HG03097 (cell line): Measurements from ENCODE around the gene BICRA.
"Not testable (repeated sequence)": the region's sequence is repeated elsewhere in the genome, so short reads cannot be mapped to it uniquely, and the experiment has no call there.

Source experiments
- ATAC-seq: cut with Tn5 transposase; IDR thresholded peaks from one replicate; pipeline ENCODE4 v1.9.1; 2021; ENCODE audit not compliant: unreplicated experiment, low FRiP score

Gene BICRA

GRCh38 chr19:47608969-47609905, at the start of gene BICRA:
Gene BICRA, plus strand, starts transcription at chr19:47609134. Its CDS starts 64,441 bp downstream, at chr19:47673575.
- ATAC-seq = peak; percentile 43

DNA sequence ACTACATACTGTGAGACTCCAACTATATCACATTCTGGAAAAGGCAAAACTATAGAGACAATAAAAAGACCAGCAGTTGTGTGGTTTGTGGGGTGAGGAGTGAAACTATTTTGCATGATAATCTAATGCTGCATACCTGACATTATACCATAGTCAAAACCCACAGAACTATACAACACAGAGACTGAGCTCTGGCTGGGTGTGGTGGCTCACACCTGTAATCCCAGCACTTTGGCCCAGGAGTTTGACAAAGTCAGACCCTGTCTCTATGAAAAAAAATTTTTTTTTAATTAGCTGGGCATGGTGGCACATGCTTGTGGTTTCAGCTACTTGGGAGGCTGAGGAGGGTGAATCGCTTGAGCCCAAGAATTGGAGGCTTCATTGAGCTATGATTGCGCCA, 47.9 kb upstream of the BICRA start:
- ATAC-seq = no peak

DNA sequence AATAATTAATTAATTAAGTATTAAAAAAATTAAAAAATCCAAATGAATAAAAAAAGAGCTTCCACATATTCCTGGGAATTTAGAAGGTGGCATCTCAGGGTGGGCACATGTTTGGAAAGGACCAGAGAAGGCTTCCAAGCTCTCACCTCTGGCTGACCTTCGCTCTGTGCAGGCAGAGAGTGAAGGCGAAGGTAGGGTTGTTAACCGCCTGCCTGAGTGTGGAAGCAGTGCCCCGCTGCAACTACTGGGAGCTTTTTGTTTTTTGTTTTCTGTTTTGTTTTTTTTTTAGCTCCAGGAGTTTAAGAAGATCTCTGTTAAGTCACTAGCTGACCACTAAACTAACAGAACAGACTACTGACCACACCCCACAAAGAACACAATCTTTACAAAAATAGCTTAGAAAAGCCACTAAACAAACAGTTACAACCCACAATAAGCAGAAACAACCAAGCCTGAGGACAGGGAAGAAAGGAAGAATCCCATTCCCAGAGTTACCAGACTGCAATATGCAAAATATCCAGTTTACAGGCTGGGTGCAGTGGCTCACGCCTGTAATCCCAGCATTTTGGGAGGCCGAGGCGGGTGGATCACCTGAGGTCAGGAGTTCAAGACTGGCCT, 47.4 kb upstream of the BICRA start:
- ATAC-seq = no peak

DNA sequence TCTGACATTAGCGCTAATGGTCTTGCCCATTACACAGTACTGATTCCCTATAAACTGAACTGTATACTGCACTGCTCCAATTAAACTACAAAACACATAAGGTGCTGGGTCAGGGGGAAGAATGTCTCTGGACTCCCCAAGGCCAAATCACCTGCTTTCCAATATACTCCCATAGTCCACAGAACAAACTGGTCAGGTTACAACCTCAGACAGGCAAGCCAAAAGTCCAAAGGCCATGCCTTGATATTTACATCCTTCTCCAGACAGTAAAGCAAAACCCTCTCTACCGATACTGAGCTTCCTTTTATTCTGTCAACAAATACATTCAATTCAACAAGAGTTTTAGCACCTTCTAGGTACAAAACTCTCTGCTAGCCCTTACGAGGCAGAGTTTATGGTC, 44.9 kb upstream of the BICRA start:
- no peak for ATAC-seq

- ATAC-seq = no peak
Measured at GRCh38 chr19:47569331-47569730, 39.6 kb upstream of the BICRA start.

DNA sequence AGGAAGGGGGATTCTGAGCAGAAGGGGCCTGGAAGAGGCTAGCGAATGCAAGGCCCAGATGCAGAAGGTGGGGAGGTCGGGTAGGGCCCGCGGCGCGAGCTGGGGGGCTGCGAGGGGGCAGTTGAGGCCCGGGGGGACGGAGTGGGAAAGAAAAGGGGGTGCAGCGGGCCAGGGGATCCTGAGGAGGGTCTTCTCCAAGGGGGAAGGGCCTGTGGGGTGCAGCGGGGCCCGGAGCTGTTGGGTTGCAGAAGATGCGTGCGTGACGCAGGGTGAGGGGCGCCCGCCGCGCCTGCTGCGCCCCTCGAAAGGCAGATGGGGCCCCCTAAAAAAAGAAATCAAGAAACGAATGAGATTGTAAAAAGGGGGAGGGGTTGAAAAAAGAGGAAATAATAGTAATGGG, 36.3 kb upstream of the BICRA start:
- ATAC-seq = no peak

- ATAC-seq = no peak
Measured at GRCh38 chr19:47573071-47574026, 35.6 kb upstream of the BICRA start, which contains the start of gene ZNF541. Gene ZNF541, minus strand, starts transcription at chr19:47573148. Its CDS starts 17,292 bp downstream, at chr19:47555856.

- no peak for ATAC-seq
Measured at GRCh38 chr19:47580397-47580796, 28.5 kb upstream of the BICRA start.

- ATAC-seq = no peak
Measured at GRCh38 chr19:47581605-47582319, 27.2 kb upstream of the BICRA start.

GRCh38 chr19:47582320-47582909, 26.5 kb upstream of the BICRA start:
- no peak for ATAC-seq

- not testable (repeated sequence) for ATAC-seq
Measured at GRCh38 chr19:47583161-47583560, 25.8 kb upstream of the BICRA start.

DNA sequence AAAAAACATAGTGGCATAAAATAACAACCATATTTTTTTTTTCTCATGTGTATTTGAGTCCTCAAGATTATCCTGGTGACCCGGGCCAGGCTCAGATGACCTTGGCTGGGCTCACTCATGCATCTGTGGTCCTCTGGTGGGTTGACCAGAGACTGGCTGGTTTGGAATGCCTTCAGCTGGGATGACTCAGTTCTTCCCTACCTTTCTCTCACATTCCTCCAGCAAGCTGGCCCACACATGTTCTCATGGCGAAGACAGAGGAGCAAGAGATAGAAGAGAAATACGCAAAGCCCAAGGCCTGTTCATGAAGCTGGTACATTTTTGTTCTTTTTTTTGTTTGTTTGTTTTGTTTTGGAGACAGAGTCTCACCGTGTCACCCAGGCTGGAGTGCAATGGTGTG, 21.6 kb upstream of the BICRA start:
- ATAC-seq = no peak

- no peak for ATAC-seq
Measured at GRCh38 chr19:47589824-47590223, 19.1 kb upstream of the BICRA start.

- no peak for ATAC-seq
Measured at GRCh38 chr19:47593860-47594259, 15.1 kb upstream of the BICRA start.

- no peak for ATAC-seq
Measured at GRCh38 chr19:47595944-47596343, 13.0 kb upstream of the BICRA start.

DNA sequence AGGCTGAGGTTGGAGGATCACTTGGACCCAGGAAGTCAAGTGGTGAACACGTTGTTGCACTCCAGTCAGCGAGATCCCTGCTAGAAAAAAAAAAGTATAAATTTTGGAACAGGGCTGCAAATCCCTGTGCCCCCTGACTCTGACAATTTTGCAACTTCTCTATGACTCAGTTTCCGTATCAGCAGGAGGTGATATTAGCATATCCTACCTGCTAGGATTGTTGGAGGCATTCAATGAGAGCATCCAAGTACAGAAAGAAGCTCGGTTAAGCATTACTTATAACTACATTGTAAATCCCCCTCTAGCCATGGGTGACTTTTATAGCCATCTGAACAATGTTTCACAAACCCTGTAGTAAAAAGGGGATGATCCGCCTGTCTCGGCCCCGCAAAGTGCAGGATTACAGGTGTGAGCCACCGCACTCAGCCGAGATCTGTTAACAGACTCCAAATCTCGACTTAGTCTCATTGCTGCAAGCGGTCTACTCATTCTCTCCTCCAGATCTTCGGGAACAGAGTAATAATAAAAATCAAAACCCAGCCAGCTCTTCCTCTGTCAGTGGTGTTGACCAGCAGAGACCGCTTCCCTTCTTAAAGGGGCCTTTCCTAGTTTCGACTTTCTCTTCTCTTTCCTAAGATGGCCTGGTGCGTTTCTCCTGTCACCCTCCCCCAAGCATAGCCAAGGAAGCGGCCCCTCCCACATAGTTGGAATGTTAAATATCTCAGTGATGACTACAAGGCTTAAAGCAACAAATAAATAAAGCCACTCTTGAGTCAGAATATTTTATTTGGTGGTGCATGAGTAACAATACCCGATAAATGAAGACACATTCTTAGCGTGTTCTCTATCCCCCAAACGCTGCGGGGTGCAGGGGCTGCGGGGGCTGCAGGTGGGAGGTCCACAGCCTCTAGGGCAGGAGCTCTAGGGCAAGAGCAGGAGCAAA, 10.3 kb upstream of the BICRA start:
- ATAC-seq = no peak

DNA sequence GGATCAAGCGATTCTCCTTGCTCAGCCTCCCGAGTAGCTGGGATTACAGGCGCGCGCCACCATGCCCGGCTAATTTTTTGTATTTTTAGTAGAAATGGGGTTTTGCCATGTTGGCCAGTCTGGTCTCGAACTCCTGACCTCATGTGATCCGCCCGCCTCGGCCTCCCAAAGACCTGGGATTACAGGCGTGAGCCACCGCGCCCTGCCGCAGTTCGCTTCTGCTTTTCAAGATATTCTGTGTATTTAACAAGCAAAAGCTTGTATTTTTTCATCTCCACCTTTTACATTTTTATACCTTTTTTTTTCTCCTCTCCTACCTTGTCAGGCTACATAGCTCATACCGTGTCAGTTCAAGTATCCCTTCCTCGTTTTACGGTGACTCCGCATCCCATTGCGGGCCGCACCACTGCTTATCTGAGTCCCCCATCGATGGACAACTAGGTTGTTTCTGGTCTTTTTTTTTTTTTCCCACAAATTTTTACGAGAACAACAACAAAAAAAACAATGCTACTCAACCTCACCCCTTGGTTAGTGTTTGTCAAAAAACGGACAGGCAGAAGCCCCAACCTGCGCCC, 9.2 kb upstream of the BICRA start:
- ATAC-seq = not testable (repeated sequence)
